ENCODE measurements around the gene LAMC3.
"Not testable (repeated sequence)": the region's sequence is repeated elsewhere in the genome, so short reads cannot be mapped to it uniquely, and the experiment has no call there.

LAMC3 gene

DNA sequence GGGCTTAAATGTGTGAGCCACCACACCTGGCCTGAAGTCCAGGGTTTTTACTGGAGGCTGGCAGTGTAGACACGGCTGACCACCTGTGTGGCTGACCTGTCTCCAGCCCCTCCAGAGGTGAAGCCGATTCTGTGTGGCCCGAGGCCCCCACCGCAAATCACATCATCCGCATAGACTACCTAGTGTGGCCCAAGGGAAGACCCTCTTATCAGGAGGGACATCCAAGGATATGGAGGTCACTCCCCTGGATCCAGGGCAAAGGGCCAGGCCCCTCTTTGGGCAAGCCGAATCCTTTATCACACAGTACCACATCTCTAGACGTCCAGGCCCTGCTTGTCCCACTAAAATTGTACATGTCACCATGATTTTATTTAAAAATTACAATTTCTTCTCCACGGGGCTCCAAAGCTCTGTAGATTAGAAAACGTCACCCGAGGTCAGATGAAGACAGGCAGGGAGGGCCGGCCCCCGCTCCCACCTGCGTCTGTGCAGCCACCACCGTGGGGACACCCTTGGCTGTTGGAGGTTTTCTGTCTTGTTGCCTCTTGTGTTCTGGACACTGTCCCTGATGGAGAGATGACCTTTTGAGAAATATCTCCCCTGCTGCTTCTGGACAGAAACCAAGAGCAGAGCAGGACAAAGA lies 20.1 kb downstream of the LAMC3 start:
- no peak for DNase-seq (ENCODE audit: low read depth)

DNA sequence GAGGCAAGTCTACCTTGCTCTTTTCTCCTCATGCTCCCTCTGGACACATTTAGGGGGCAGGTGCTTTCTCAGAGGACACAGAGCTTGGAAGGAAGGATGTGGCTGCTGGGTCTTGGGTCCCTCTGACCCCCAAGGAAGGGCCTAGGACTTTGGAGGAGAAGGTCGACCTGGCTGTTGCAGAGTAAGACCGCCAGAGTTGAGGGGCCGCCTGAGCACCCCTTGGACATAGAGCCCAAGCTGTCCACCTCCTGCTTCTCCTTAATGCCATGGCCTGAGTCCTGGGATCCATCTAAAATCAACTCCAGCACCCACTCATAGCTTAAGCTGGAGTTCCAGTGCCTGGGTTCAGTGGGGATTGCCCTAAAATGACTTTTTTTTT lies 20.6 kb downstream of the LAMC3 start:
- DNase-seq (ENCODE audit: low read depth): no peak

DNA sequence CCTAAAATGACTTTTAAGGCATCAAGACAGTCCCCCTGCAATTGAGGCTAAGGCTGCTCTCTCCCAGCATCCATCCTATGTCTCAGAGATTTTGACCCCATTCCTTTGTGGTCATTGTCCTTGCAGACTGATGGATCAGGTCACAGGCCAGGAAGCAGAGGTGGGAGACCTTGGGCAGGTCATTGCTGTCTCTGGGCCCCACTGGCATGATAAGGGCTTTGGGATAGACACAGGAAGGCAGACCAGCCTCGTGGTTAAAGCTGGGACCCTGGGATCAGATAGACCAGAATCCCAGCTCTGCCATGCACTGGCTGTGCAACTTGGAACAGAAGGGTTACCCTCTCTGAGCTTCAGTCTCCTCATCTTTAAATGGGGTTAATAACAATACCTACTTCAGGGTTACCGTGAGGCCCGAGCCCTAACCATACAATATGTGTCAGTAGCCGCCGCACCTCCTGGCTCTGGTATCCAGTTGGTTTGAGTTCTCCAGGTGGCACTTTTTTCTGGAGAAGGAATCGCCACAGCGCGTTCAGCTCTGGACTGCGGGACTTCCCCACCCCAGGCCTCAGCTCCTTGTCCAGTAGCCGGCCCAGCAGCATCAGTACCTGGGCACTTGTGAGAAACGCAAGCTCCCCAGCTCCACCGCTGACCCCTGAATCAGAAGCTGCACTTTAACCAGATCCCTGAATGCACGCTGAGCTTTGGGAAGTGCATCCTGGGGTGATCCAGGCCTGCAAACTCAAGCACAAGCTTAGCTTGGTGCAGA lies 21.4 kb downstream of the LAMC3 start:
- no peak for DNase-seq (ENCODE audit: low read depth)

DNA sequence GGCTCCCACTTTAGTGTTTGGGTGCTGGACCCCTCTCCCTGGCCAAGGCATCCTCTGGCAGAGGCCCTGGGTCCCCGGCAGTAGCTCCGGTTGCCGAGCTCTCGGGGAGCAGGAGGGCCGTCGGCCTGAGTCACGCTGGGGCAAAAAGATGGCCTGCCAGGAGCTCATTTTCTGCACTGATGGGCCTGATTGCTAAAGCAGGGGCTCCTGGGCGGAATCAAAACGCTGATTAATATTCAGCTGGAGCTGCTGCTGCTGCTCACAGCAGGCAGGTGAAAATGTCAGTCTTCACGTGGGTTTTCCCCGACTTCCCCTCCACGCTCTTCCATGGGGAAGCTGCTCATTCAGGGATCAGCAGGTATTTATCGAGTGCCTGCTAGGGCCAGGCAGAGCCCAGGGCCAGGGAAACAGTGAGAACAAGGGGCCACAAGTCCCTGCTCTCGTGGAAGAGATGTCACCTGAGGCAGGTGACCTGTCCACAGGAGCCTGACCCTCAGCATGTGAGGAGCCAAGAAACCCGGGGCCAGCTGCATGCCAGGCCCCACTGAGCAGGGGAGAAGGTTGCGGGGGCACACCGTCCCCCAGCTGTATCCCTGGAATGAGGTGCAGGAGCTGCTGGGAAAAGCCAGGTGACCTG lies 22.1 kb downstream of the LAMC3 start:
- DNase-seq (ENCODE audit: low read depth): no peak

DNA sequence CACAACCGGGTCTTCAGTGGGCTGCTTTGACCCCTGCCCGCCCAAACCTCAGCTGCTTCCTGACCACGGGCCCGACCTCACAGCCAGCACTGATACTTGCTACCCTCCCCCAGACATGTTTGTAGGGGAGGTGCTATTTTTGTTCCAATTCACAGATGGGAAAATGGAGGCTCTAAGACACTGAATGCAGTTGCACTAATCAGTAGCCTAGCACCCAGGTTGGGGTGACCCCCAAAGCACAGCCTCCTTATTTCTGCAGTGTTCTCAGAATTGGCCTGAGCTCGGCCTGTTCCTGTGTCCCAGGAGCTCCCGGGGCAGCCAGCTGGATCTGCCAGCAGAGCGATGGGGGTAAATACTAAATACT lies 22.6 kb downstream of the LAMC3 start:
- no peak for DNase-seq (ENCODE audit: low read depth)

DNA sequence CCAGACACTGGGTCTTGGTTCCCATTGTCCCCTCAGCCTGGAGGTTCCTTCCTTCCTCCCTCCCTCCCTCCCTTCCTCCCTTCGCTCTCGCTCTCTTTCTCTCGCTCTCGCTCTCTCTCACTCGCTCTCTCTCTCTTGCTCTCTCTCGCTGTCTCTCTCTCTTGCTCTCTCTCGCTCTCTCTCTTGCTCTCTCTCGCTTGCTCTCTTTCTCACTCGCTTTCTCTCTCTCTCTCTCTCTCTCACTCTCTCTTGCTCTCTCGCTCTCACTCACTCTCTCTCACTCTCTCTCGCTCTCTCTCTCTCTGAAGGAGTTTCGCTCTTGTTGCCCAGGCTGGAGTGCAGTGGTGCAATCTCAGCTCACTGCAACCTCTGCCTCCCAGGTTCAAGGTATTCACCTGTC lies 23.4 kb downstream of the LAMC3 start:
- no peak for DNase-seq (ENCODE audit: low read depth)

DNA sequence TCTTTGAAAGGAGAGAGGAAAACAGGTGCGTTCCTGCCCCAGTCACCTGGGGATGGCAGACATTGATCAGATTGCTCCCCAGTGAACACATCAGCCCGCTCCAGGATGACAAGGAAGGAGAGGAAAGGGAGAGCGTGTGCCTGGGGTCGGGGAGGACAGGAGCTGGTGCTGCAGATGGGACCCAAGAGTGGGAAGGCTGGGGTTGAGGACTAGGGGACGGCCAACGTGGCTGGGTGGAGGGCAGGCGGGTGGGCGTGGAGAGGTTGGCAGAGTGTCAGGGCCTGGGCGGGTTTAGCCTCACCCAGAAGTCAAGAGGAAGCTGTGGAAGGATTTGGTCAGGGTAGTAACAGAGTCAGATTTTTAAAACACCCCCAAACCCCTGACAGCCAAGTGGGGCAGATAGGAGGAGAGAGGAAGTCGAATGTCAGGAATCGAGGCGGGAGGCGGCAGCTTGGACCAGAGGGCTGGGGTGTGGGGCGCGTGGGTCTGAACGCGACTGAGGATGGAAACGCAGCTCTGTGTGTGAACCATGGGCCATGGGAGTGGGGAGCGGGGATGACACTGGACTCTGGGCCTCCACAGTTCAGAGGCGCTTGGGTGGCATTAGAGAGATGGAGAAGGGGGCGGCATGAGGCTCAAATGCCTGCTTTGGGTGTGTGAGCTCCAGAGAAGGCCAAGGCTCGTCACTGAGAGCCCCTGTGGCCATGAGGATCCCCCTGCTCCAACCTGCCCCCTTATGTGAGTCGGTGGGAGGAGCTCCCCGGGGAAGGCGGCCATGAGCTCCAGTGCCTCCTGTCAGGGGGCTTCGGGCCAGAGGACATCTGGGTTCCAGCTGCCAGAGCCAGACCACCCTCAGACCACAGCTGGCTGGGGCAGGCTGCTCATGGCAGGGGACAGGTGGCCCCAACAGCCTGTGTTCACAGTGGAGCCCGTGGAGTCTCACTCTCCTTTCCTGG lies 24.6 kb downstream of the LAMC3 start:
- no peak for DNase-seq (ENCODE audit: low read depth)

DNA sequence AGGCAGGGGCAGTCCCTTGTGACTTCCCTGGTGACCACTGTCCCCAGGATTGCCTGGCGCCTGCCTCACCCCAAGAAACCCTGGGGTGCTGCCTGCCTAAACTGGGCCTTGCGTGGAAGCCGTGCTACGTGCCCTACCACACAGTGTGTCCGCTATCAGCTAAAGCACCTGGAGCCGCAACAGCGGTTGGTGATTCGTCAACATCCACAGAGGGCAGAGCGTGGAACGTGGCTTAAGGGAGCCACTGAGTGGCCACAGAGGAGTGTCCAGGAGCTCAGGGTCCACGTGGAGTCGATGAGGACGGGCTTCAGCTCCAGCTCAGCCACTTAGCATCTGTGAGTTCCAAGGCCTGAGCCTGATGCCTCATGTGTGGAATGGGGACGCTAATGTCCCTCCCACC lies 25.3 kb downstream of the LAMC3 start:
- no peak for DNase-seq (ENCODE audit: low read depth)

DNA sequence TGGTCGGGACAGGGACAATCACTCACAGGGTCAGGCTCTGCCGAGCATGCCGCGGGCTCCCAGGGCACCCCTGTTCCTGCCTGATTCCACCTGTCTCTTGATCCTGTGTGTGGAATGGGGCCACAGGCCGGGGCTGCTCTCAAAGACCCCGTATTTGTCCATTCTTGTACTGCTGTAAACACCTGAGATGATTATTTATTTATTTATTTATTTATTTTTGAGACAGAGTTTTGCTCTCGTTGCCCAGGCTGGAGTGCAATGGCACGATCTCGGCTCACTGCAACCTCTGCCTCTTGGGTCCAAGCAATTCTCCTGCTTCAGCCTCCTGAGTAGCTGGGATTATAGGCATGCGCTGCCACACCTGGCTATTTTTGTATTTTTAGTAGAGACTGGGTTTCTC lies 25.8 kb downstream of the LAMC3 start:
- DNase-seq (ENCODE audit: low read depth): not testable (repeated sequence)

DNA sequence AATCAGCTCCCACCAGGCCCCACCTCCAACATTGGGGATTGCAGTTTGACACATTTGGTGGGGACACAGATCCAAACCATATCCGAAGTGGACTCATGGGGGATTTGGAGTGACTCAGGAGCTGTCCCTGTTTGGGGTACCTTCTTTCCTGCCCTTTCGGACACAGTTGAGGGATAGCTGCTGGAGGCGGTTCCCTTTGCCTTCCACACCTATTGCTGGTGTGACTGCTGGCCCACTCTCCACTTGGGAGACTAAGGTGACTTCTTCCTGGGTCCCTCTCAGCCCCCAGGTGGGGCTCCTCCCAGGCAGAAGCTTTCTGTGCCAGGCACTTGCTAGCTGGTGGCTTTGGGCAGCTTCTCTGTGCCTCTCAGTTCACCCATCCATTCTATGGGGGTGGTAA lies 26.6 kb downstream of the LAMC3 start:
- DNase-seq (ENCODE audit: low read depth): no peak

DNA sequence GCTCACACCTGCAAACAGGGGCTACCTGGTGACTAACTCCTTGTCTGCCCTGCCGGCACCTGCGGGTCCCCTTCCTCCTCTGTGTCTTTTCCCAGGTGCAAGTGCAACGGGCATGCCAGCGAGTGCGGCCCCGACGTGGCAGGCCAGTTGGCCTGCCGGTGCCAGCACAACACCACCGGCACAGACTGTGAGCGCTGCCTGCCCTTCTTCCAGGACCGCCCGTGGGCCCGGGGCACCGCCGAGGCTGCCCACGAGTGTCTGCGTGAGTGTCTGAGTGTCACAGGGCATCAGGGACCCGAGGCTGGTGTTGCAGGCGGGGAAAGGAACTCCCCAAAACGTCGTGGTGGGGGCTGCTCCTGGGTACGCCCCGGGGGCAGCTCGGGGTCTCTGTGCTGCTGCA lies 27.1 kb downstream of the LAMC3 start:
- DNase-seq (ENCODE audit: low read depth): no peak

DNA sequence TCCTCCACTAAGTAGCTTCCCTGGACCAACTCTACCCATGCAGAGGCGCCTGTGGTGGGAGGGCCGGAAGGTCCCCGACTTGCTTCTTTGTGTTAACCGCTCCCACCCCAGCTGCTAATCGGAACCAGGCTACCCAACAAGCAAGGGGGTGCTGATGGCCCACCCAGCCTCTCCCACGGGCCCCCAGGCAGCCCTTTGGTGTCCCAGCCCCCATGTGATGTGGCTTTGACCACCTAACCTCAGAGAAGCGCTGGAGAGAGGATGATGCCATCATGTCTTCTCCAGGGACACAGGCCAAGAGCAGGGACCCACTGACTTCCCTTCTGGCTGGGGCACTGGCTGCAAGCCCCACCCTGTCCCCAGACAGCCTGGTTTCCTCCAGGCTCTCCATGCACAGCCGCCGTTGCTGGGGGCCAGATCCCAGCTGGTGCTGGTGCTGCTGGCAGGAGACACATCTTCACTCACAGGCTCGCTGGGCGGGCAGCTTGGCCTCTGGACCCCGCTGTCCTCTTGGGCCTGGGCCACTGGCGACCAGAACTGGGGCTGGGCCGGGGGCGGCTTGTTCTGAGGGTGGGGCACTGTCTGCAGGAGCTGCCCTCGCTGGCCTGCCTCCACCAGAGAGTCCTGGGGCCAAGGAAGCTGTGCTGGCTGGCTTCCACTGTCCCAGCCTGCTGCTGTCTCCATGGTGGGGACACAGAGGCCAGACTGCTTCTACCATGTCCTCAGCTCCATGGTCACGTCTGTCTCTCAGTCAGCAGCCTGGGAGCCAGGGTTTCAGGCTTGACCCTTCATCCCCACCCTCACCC lies 27.8 kb downstream of the LAMC3 start:
- DNase-seq (ENCODE audit: low read depth): no peak

DNA sequence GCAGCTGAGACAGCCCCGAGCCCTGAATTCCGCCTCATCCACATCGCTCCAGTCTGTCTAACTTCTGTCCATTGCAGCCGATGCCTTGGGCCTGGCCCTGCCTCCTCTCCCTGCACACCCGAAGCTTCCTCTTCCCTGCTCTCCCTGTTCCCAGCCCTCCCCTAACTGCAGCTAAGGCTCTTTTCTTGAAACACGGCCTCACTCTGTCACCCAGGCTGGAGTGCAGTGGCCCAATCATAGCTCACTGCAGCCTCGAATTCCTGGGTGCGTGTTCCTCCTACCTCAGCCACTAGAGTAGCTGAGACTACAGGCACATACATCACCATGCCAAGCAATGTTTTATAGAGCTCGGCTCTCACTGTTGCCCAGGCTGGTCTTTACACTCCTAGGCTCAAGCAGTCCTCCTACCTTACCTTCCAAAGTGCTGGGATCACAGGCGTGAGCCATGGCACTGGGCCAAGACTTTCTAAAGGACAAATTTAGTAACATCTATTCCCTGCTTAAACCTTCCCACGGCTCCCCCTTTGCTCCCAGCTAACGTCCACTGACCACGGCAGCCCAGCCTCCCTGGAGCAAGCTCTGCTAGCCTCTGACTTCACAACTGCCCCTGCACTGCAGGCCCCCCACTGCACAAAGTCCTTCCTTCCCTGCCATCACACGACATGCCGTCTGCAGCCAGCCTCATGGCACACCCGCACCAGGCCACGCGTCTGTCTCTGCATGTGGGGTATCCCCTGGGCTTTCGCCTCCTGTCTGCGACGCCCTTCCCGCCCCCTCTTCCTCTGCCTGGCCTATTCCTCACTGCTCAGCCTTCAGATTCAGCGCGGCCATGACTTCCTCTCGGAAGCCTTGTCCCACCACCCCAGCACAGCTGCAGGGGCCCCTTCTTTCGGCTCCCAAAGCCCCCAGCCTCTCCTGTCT lies 28.6 kb downstream of the LAMC3 start:
- DNase-seq (ENCODE audit: low read depth): no peak

DNA sequence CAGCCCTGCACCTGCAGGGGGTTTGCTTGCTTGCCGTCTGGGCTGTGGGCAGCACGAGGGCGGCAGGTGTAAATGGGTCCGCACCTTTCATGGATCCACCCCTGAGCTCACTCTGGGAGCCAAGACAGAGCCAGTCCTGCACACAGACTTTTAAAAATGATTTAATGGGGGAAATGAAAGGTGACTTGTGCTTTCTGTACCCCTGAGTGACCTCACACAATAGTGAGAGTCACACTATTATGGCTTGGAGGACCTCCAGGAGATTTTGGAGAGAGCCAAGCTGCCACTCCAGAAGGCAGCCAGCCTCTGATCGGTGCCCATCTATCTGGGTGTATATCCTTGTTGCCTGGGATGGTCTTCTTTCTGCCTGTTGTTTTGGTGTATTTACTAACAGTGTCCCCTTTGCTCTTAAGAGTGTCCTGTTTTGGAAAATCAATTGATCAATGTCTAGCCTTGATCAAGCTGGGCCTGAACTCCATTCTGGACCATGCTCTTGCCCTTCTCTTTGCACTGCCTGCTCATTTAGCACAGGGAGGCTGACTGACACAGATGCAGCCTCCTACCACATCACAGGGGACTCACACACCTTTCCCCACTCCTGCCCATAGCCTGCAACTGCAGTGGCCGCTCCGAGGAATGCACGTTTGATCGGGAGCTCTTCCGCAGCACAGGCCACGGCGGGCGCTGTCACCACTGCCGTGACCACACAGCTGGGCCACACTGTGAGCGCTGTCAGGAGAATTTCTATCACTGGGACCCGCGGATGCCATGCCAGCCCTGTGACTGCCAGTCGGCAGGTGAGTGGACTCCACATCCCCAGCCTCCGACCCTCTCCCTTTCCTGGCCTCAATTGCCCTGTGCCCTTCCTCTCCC lies 29.5 kb downstream of the LAMC3 start:
- no peak for DNase-seq (ENCODE audit: low read depth)

DNA sequence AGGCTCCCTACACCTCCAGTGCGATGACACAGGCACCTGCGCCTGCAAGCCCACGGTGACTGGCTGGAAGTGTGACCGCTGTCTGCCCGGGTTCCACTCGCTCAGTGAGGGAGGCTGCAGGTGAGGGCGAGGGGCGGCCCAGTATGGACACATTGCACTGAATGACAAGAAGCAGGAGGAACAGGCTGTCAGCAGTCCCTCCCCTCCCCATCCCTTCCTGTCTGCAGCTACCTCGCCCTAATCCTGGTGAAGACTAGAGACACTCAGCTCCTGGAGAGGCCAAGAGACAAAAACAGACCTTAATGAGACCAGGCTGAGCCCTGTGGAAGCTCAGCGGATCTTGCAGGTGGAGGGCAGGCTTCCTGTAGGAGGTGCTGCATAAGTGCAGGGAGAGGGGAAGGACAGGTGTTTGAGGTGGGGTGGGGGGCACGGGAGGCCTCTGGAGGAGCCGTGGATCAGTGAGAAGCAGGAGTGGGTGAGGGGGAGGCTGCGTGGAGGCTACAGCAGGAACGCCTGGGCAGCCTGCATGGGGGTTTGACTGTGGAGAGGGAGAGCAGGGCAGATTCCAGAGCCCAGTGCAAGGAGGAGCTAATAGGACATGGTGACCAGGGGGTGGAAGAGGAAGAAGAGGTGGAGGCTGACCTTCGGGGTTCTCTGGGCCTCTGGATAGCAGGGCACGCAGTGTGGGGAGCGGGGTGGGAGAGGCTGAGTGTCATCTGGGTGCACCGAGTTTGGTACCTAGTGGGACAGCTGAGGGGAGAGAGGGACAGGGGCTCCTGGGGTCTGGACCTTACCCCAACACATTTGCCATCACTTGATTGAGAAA lies 30.4 kb downstream of the LAMC3 start:
- DNase-seq (ENCODE audit: low read depth): no peak

DNA sequence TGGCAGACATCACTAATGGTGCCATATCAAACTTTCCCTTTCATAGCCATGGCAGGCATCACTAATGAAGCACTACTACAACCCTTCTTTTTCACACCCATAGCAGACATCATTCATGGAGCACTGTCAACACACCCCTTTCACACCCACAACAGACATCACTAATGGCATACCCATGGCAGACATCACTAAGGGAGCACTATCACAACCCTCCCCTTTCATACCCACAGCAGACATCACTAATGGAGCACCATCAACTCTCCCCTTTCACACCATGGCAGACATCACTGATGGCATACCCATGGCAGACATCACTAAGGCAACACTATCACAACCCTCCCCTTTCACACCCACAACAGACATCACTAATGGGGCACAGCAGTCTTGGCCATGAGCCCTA lies 33.7 kb downstream of the LAMC3 start:
- no peak for DNase-seq (ENCODE audit: low read depth)

DNA sequence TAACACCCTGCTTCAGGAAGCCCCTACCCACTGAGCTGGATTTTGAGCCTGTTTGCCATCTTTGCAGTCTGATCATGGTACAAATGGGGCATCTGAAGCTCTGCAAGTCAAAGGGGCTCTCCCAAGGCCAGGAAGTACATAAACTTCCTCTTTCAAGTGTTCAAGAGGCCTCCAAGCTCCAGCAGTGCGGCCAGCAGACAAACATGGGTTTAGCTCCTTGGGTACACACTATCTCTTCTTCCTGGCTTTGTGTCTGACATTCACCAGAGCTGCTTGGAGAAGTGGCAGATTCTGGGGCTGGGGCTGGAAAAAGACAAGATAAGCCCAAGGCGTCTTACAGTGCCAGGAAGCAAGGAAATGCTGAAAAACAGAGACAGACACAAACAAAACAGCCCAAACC lies 34.1 kb downstream of the LAMC3 start:
- no peak for DNase-seq (ENCODE audit: low read depth)

DNA sequence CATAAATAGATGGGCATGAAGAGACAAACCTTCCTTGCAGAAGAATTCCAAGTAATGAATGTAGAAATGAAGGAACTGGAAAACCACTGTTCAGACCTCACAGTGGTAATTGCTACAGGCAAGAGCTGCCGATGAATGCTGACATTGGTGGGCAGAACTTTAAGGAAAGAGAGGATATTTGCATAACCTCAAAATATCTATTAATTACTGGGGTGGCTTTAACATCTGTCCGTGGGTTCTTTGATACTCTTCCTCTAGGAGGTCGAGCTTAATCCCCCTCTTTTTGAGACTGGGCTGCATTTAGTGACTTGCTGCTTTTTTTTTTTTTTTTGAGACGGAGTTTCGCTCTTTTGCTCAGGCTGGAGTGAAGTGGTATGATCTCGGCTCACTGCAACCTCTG lies 34.7 kb downstream of the LAMC3 start:
- no peak for DNase-seq (ENCODE audit: low read depth)

All from stimulated activated CD8-positive, alpha-beta memory T cell treated with anti-CD3 and anti-CD28 coated beads, Interleukin-7, amount 100 ng/mL, for 24 hours (primary cell).